Measurements from ENCODE around the gene GPR146.
A peak's percentile ranks its signal among the peaks of the same experiment; 100 is the strongest.

GPR146 gene

DNA sequence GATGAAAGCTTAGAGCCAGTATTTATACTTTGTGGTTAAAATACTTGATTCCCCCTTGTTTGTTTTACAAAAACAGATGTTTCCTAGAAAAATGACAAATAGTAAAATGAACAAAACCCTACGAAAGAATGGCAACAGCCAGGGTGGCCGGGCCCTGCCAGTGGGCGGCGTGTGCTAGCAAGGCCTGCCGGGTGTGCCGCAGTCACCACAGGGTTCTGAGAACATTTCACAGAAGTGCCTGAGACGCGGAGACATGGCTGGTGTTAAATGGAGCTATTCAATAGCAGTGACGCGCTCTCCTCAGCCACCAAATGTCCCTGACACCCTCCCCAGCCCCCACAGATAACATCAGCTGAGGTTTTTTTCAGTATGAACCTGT lies 14.5 kb downstream of the GPR146 start:
- no peak overlapping the region for H3K27ac ChIP-seq (ENCODE audit: low read length)
- H3K9me3 ChIP-seq (ENCODE audit: control insufficient read depth in 1 of 2, low read length in 2 of 2), result no peaks in the 10 kb centered on the region
- H3K4me1 ChIP-seq (ENCODE audit: control insufficient read depth in 1 of 2, insufficient read depth in 2 of 2, low read length in 2 of 2), result peaks cover 0 to 23% of the 10 kb centered on the region in 2 donors
- H3K4me3 ChIP-seq (ENCODE audit: low read depth in 1 of 2, low read length in 2 of 2), result no peak overlapping the region
- peaks cover 0 to 10% of the 10 kb centered on the region in 2 donors for H3K36me3 ChIP-seq (ENCODE audit: control insufficient read depth in 1 of 2, insufficient read depth in 2 of 2, low read length in 2 of 2)
- no peaks in the 10 kb centered on the region for H3K27me3 ChIP-seq (ENCODE audit: low read depth, low read length)

DNA sequence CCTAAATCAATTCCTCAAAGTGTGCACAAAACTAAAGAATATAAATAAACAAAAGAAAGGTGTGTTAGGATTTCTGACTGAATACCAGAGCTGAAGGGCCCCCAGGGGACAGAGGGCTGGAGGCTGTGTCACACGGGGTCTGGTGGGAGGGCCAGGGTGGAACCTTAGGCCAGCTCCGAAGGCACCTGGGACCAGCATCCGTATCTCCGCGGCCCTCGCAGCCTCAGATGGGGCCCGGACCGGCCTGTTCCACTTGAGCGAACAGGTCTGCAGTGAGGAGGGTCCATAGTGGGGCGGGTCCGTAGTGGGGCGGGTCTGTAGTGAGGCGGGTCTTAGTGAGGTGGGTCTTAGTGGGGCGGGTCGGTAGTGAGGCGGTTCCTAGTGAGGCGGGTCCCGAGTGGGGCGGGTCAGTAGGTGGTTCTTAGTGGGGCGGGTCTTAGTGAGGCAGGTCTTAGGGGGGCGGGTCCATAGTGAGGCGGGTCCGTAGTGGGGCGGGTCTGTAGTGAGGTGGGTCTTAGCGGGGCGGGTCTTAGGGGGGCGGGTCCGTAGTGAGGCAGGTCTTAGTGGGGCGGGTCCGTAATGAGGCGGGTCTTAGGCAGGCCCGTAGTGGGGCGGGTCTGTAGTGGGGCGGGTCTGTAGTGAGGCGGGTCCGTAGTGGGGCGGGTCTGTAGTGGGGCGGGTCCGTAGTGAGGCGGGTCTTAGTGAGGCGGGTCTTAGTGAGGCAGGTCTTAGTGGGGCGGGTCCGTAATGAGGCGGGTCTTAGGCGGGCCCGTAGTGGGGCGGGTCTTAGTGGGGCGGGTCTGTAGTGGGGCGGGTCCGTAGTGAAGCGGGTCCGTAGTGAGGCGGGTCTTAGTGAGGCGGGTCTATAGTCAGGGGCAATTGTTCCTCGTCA lies 15.1 kb downstream of the GPR146 start:
- no peak overlapping the region for H3K4me3 ChIP-seq (ENCODE audit: low read depth in 1 of 2, low read length in 2 of 2)
- H3K4me1 ChIP-seq (ENCODE audit: control insufficient read depth in 1 of 2, insufficient read depth in 2 of 2, low read length in 2 of 2), result peaks cover 0 to 19% of the 10 kb centered on the region in 2 donors
- H3K27ac ChIP-seq (ENCODE audit: low read length), result no peak overlapping the region

DNA sequence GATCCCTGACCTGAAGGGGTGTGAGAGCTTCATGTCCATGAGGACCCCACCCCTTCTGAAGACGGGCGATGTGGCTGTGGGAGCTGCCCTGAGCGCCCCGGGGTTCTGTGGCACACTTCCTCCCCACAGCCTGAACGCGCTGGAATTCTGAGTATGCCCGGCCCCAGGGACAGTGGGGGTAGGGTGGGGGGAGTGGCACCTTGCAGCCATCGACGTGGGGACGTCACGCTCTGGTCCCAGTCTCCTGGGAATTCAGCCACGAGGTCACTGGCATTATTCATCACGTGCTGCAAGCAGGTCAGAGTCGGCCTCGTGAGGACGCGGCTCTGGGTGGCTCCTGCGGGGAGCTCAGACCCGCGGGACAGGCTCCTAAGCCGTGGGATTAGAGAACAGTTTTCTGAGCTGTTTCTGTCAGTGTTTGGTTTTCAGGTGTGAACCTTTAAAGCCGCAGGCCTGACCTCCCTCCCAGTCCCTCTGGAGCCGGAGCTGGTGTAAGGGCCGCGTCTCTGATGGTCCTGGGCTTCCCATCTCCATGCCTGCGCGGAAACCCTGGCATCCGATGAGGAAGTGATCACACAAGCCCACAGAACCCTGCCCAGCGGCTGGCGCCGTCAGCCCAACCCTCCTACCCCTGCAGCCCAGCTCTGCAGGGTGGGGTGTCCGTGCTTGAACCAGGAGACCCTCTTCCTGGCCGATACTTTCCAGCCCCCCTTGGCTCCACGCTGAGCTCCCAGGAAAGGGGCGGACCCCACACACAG lies 16.1 kb downstream of the GPR146 start:
- H3K27me3 ChIP-seq (ENCODE audit: low read depth, low read length), result no peaks in the 10 kb centered on the region
- H3K4me3 ChIP-seq (ENCODE audit: low read depth in 1 of 2, low read length in 2 of 2), result no peak overlapping the region
- H3K27ac ChIP-seq (ENCODE audit: low read length), result no peak overlapping the region
- H3K4me1 ChIP-seq (ENCODE audit: control insufficient read depth in 1 of 2, insufficient read depth in 2 of 2, low read length in 2 of 2), result peaks cover 0 to 16% of the 10 kb centered on the region in 2 donors
- H3K36me3 ChIP-seq (ENCODE audit: control insufficient read depth in 1 of 2, insufficient read depth in 2 of 2, low read length in 2 of 2), result peaks cover 0 to 10% of the 10 kb centered on the region in 2 donors
- H3K9me3 ChIP-seq (ENCODE audit: control insufficient read depth in 1 of 2, low read length in 2 of 2), result no peaks in the 10 kb centered on the region

More for the DNA sequence above, 15.1 kb downstream of the GPR146 start:
- no peaks in the 10 kb centered on the region for H3K27me3 ChIP-seq (ENCODE audit: low read depth, low read length)
- H3K36me3 ChIP-seq (ENCODE audit: control insufficient read depth in 1 of 2, insufficient read depth in 2 of 2, low read length in 2 of 2), result peaks cover 0 to 10% of the 10 kb centered on the region in 2 donors
- no peaks in the 10 kb centered on the region for H3K9me3 ChIP-seq (ENCODE audit: control insufficient read depth in 1 of 2, low read length in 2 of 2)

DNA sequence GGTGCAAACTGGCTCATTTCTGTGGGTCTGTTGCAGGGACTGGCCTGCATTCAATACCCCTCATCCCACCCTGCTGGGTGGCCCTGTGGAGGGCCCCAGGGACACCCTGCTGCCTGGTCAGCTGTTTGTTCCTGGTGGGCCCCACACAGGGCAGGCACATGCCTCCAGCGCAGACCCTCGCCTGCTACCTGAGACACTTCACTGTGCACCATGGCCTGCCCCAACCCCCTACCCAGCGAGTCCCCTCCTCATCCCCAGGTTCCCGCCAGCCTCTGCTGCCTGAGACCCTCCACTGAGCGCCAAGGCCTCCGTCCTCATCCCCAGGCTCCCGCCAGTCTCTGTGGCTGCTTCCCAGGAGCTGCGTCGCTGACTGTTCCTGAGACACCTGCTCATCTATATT lies 16.8 kb downstream of the GPR146 start:
- Histone ChIP-seq H3K27me3 (ENCODE audit: low read depth, low read length) (no peaks in the 10 kb centered on the region), H3K4me1 (ENCODE audit: control insufficient read depth in 1 of 2, insufficient read depth in 2 of 2, low read length in 2 of 2) (peaks cover 0 to 16% of the 10 kb centered on the region in 2 donors), H3K27ac (ENCODE audit: low read length) (no peak overlapping the region), H3K9me3 (ENCODE audit: control insufficient read depth in 1 of 2, low read length in 2 of 2) (no peaks in the 10 kb centered on the region), H3K4me3 (ENCODE audit: low read depth in 1 of 2, low read length in 2 of 2) (no peak overlapping the region), H3K36me3 (ENCODE audit: control insufficient read depth in 1 of 2, insufficient read depth in 2 of 2, low read length in 2 of 2) (peaks cover 0 to 10% of the 10 kb centered on the region in 2 donors)

DNA sequence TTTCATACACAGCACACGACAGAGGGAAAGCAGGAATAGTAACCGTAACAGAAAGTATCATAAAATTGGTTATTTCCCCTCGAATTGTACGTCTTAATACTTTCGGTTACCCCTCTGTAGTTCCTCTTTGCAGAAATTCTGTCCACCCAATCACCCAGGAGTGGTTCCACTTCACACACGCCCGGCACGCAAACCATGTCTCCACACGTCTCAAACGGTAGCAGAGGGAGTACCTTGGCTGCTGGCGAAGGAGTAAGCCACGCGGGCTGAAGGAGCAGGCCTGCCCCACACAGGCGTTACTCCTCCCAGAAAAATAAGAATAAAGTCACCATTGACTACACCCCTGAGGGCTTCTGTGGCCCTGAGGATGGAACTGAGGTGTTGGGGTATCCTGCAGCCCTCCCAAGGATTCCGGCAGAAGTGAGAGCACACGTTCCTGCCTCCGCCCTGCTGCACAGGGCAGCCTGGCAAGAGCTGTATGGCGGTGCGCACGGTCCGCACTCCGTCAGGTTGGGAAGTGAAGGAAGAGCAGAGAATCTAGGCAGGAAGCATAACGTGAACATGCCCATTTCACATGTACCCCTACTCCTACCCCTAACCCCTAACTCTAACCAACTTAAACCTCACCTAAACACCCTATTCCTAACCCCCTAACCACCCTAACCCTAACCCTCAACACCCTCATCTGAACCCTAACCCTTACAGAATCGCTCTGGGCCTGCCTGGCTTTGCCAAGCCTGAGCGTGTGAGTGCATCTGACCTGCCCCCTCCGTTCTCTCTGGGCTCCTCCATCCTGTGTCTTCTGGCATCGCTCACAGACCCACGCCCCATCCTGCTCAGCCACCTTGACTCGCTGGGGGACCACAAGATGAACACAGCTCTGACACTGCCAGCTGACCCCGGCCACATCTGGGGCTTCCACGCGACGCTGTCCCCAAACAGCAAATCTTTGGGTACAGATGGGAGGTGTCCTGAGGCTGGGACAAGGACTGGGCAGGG lies 18.2 kb downstream of the GPR146 start:
- Histone ChIP-seq H3K4me1 (ENCODE audit: control insufficient read depth in 1 of 2, insufficient read depth in 2 of 2, low read length in 2 of 2) (peaks cover 0 to 16% of the 10 kb centered on the region in 2 donors), H3K36me3 (ENCODE audit: control insufficient read depth in 1 of 2, insufficient read depth in 2 of 2, low read length in 2 of 2) (peaks cover 0 to 9% of the 10 kb centered on the region in 2 donors), H3K9me3 (ENCODE audit: control insufficient read depth in 1 of 2, low read length in 2 of 2) (no peaks in the 10 kb centered on the region), H3K4me3 (ENCODE audit: low read depth in 1 of 2, low read length in 2 of 2) (no peak overlapping the region), H3K27ac (ENCODE audit: low read length) (no peak overlapping the region), H3K27me3 (ENCODE audit: low read depth, low read length) (no peaks in the 10 kb centered on the region)

DNA sequence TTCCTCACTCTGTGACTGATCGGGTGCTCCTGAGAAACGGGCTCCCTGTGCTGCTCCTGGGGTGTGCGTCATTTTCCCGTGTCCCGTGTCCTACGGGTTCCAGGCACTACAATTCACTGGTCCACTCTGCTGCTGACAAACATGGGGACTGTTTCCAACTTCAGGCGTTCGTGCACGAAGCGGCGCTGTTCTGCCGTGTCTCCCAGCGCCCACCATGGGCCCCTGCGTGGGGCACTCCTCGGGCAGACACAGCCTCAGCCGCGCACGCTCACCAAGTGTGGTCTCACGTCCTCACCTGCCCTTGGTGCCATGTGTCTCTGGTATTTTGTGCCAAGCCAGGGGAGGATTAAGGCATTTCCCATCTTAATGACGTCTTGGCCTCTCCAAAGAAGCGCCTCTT lies 19.0 kb downstream of the GPR146 start:
- H3K36me3 ChIP-seq (ENCODE audit: control insufficient read depth in 1 of 2, insufficient read depth in 2 of 2, low read length in 2 of 2), result peaks cover 0 to under 1% of the 10 kb centered on the region in 2 donors

DNA sequence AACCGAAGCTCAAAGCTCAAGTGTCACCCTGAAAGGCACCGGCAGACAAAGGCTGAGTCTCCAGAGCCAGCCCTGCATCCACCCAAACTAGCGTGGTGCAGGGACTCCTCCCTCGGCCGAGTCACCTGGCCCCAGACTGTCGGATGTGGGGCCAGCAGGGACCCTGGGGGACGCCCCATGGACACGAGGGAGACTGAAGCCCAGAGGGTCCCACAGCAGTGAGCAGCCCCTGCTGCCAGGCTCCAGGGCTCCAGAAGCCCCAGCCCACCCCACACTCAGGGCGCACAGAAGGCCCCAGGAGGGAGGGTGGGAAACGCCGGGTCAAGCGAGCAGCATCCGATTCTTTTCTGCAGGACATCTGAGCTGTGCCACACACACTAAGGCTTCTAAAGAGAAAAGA lies 20.2 kb downstream of the GPR146 start:
- no peaks in the 10 kb centered on the region for H3K27me3 ChIP-seq (ENCODE audit: low read depth, low read length)
- peaks cover 0 to 16% of the 10 kb centered on the region in 2 donors for H3K4me1 ChIP-seq (ENCODE audit: control insufficient read depth in 1 of 2, insufficient read depth in 2 of 2, low read length in 2 of 2)
- H3K36me3 ChIP-seq (ENCODE audit: control insufficient read depth in 1 of 2, insufficient read depth in 2 of 2, low read length in 2 of 2), result no peaks in the 10 kb centered on the region
- no peak overlapping the region for H3K4me3 ChIP-seq (ENCODE audit: low read depth in 1 of 2, low read length in 2 of 2)
- H3K27ac ChIP-seq (ENCODE audit: low read length), result no peak overlapping the region
- H3K9me3 ChIP-seq (ENCODE audit: control insufficient read depth in 1 of 2, low read length in 2 of 2), result no peaks in the 10 kb centered on the region

More for the DNA sequence above, 19.0 kb downstream of the GPR146 start:
- Histone ChIP-seq H3K4me3 (ENCODE audit: low read depth in 1 of 2, low read length in 2 of 2) (no peak overlapping the region), H3K9me3 (ENCODE audit: control insufficient read depth in 1 of 2, low read length in 2 of 2) (no peaks in the 10 kb centered on the region), H3K27me3 (ENCODE audit: low read depth, low read length) (no peaks in the 10 kb centered on the region), H3K4me1 (ENCODE audit: control insufficient read depth in 1 of 2, insufficient read depth in 2 of 2, low read length in 2 of 2) (peaks cover 0 to 16% of the 10 kb centered on the region in 2 donors), H3K27ac (ENCODE audit: low read length) (no peak overlapping the region)

GRCh38 chr7:1065263-1065584 lies 20.9 kb downstream of the GPR146 start:
- peak overlapping the region; percentile 37 to 49 for H3K4me3 ChIP-seq (ENCODE audit: low read depth in 1 of 2, low read length in 2 of 2)
- no peak overlapping the region for H3K27ac ChIP-seq (ENCODE audit: low read length)
- no peaks in the 10 kb centered on the region for H3K27me3 ChIP-seq (ENCODE audit: low read depth, low read length)
- H3K4me1 ChIP-seq (ENCODE audit: control insufficient read depth in 1 of 2, insufficient read depth in 2 of 2, low read length in 2 of 2), result peaks cover 0 to 16% of the 10 kb centered on the region in 2 donors
- no peaks in the 10 kb centered on the region for H3K36me3 ChIP-seq (ENCODE audit: control insufficient read depth in 1 of 2, insufficient read depth in 2 of 2, low read length in 2 of 2)
- H3K9me3 ChIP-seq (ENCODE audit: control insufficient read depth in 1 of 2, low read length in 2 of 2), result no peaks in the 10 kb centered on the region

DNA sequence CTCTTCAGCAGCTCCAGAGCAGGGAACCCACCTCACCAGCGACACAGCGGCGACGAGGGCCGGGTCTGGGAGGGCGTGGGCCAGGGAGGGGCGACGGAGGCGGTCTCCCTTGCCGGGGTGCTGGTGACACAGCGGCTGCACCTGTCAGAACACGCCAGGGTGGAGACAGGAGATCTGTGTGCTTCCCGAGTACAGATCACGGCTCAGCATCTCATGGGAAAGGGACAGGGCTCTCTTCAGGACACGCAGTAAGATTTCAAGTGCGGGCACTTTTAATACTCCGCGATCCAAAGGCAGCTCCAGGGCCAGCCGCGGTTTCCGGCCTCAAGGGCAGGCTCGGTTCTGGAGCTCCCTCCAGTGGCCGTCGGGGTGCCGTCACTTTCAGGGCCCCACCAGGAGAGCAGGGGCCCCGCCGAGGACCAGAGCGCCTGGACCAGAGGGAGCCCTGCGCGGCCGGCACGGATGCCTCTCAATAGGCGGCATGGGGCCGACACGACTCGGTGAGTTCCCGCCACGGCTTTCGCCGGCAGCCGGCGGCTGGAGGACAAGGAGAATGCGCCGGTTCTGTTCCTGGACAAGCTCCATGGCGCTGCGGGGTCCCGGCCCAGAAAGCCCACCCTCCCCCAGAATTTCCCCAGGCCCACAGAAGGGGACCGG lies 21.4 kb downstream of the GPR146 start:
- H3K4me1 ChIP-seq (ENCODE audit: control insufficient read depth in 1 of 2, insufficient read depth in 2 of 2, low read length in 2 of 2), result peaks cover 0 to 16% of the 10 kb centered on the region in 2 donors
- no peaks in the 10 kb centered on the region for H3K9me3 ChIP-seq (ENCODE audit: control insufficient read depth in 1 of 2, low read length in 2 of 2)
- no peaks in the 10 kb centered on the region for H3K27me3 ChIP-seq (ENCODE audit: low read depth, low read length)
- H3K36me3 ChIP-seq (ENCODE audit: control insufficient read depth in 1 of 2, insufficient read depth in 2 of 2, low read length in 2 of 2), result no peaks in the 10 kb centered on the region
- H3K4me3 ChIP-seq (ENCODE audit: low read depth in 1 of 2, low read length in 2 of 2), result peak overlapping the region; percentile 37 to 49
- no peak overlapping the region for H3K27ac ChIP-seq (ENCODE audit: low read length)

GRCh38 chr7:1066242-1066588 lies 21.9 kb downstream of the GPR146 start:
- Histone ChIP-seq H3K27ac (ENCODE audit: low read length) (no peak overlapping the region), H3K4me3 (ENCODE audit: low read depth in 1 of 2, low read length in 2 of 2) (peak overlapping the region in 1 of 2 donors; percentile 49), H3K36me3 (ENCODE audit: control insufficient read depth in 1 of 2, insufficient read depth in 2 of 2, low read length in 2 of 2) (no peaks in the 10 kb centered on the region), H3K27me3 (ENCODE audit: low read depth, low read length) (no peaks in the 10 kb centered on the region), H3K4me1 (ENCODE audit: control insufficient read depth in 1 of 2, insufficient read depth in 2 of 2, low read length in 2 of 2) (peaks cover 0 to 16% of the 10 kb centered on the region in 2 donors), H3K9me3 (ENCODE audit: control insufficient read depth in 1 of 2, low read length in 2 of 2) (no peaks in the 10 kb centered on the region)

Data from muscle layer of duodenum (tissue), 2 donors.